Measurements from ENCODE around the gene GTF2H1.
"Not testable (repeated sequence)": the region's sequence is repeated elsewhere in the genome, so short reads cannot be mapped to it uniquely, and the experiment has no call there.

The GTF2H1 gene

GRCh38 chr11:18383388-18384156, 61.2 kb downstream of the GTF2H1 start:
- DNase-seq = peak; percentile 82

GRCh38 chr11:18384157-18384641, 61.8 kb downstream of the GTF2H1 start:
- peak; percentile 44 for DNase-seq

GRCh38 chr11:18390088-18390487, 67.7 kb downstream of the GTF2H1 start:
- no peak for DNase-seq

- peak; percentile 24 for DNase-seq
Measured at GRCh38 chr11:18392434-18393321, 70.3 kb downstream of the GTF2H1 start.

- peak; percentile 26 for DNase-seq
Measured at GRCh38 chr11:18393581-18394274, 71.4 kb downstream of the GTF2H1 start.

GRCh38 chr11:18394275-18394927, 72.0 kb downstream of the GTF2H1 start, which contains the start of gene LDHA:
LDHA (plus strand) TSS chr11:18394563; CDS start chr11:18396843, 2,280 bp downstream.
- DNase-seq = peak; percentile 100

GRCh38 chr11:18394928-18395734, 72.8 kb downstream of the GTF2H1 start:
- DNase-seq = peak; percentile 47

- peak; percentile 96 for DNase-seq
Measured at GRCh38 chr11:18395735-18396504, 73.6 kb downstream of the GTF2H1 start.

GRCh38 chr11:18397921-18398320, 75.6 kb downstream of the GTF2H1 start:
- DNase-seq = no peak

GRCh38 chr11:18401077-18401476, 78.7 kb downstream of the GTF2H1 start:
- not testable (repeated sequence) for DNase-seq

- no peak for DNase-seq
Measured at GRCh38 chr11:18404062-18404461, 81.7 kb downstream of the GTF2H1 start.

- DNase-seq = not testable (repeated sequence)
Measured at GRCh38 chr11:18407400-18407799, 85.0 kb downstream of the GTF2H1 start.

GRCh38 chr11:18408558-18409291, 86.4 kb downstream of the GTF2H1 start:
- no peak for DNase-seq

GRCh38 chr11:18416459-18416858, 94.1 kb downstream of the GTF2H1 start:
- DNase-seq = no peak

Measured in CD4-positive, alpha-beta T cell treated with Interleukin-17A for 4 hours (primary cell).